Mesothelial cell of epicardium (in vitro differentiated cells): Measurements from ENCODE around the gene AUTS2. TPM values are rescaled to one million over a fixed set of nuclear protein-coding genes. Genes with fewer than 3 reads are reported as not detected.

Source experiments
- DNase-seq, 2 experiments: peaks; one replicate each; pipeline ENCODE4 v3.0.0; 2021; ENCODE audit warnings: low spot score in 2 of 2; ENCODE audit not compliant: unreplicated experiment in 2 of 2
- H3K27ac Mint-ChIP-seq: 2 replicates; pipeline ENCODE4 v1.8.0; 2021; ENCODE audit warnings: mixed read lengths
- H3K27me3 Mint-ChIP-seq: 2 replicates; pipeline ENCODE4 v1.8.0; 2021; ENCODE audit warnings: low read depth, mixed read lengths
- H3K36me3 Mint-ChIP-seq: 2 replicates; pipeline ENCODE4 v1.8.0; 2021; ENCODE audit warnings: mixed read lengths
- H3K4me1 Mint-ChIP-seq: 2 replicates; pipeline ENCODE4 v1.8.0; 2021; ENCODE audit warnings: mixed read lengths
- H3K4me3 Mint-ChIP-seq: 2 replicates; pipeline ENCODE4 v1.8.0; 2021; ENCODE audit warnings: mild to moderate bottlenecking, moderate library complexity, mixed read lengths
- H3K9me3 Mint-ChIP-seq: 2 replicates; pipeline ENCODE4 v1.8.0; 2021; ENCODE audit warnings: mixed read lengths
- total RNA-seq: library from RNA; stranded (reverse); gene quantifications from 3 replicates; pipeline ENCODE4 v1.2.1, GENCODE V29; 2021
- TF ChIP-seq, protein P1 (sequence below): fragments of 200-600 bp; sonication (generic); IDR thresholded peaks from one replicate; pipeline ENCODE4 v1.5.0; 2021; ENCODE audit warnings: antibody characterized with exemption; ENCODE audit not compliant: unreplicated experiment

The AUTS2 gene
- total RNA-seq, 1 donor from 2014 or later = 135 TPM

DNA sequence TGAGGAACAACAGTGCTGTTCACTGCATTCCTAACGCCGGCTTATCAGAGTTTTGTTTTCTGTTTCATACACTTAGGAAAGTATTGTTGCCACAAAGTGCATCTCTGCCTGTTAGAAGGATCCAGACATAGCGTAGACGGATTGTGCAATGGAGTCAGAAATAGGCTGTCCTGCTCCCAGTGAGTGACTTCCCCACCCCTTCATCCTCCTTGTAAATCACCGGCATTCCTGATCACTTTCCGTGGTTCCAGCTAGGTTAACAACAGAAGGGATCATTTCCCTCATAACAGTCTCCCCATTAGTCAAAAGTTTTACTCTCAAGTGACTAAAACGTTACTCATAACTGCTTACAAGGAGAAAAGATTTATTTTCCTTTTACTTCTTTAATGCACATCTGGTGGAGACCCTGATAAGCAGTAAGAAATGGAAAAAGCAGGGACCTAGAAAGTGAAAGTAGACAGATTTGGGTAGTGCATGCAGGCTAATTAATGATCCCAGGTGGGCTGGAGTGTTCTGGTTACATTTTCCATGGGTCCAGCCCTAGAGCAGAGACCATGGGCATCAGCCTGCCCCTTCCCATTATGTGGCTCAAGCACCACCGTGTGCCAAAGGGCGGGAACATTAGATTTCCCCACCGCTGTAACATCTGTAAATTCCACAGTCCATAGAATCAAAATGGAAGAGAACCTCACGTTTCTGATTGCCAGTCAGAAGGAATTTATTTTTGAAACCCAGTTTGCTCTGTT lies 1138.6 kb downstream of the AUTS2 start:
- Mint-ChIP-seq H3K4me3 (no peak overlapping the region), H3K9me3 (no peaks in the 10 kb centered on the region), H3K36me3 (peaks cover 2% of the 10 kb centered on the region), H3K27me3 (no peaks in the 10 kb centered on the region), H3K4me1 (peaks cover 51% of the 10 kb centered on the region), H3K27ac (peak overlapping the region; percentile 75)
- TF ChIP-seq, protein P1, sequence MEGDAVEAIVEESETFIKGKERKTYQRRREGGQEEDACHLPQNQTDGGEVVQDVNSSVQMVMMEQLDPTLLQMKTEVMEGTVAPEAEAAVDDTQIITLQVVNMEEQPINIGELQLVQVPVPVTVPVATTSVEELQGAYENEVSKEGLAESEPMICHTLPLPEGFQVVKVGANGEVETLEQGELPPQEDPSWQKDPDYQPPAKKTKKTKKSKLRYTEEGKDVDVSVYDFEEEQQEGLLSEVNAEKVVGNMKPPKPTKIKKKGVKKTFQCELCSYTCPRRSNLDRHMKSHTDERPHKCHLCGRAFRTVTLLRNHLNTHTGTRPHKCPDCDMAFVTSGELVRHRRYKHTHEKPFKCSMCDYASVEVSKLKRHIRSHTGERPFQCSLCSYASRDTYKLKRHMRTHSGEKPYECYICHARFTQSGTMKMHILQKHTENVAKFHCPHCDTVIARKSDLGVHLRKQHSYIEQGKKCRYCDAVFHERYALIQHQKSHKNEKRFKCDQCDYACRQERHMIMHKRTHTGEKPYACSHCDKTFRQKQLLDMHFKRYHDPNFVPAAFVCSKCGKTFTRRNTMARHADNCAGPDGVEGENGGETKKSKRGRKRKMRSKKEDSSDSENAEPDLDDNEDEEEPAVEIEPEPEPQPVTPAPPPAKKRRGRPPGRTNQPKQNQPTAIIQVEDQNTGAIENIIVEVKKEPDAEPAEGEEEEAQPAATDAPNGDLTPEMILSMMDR = no peak
- DNase-seq = no peak

DNA sequence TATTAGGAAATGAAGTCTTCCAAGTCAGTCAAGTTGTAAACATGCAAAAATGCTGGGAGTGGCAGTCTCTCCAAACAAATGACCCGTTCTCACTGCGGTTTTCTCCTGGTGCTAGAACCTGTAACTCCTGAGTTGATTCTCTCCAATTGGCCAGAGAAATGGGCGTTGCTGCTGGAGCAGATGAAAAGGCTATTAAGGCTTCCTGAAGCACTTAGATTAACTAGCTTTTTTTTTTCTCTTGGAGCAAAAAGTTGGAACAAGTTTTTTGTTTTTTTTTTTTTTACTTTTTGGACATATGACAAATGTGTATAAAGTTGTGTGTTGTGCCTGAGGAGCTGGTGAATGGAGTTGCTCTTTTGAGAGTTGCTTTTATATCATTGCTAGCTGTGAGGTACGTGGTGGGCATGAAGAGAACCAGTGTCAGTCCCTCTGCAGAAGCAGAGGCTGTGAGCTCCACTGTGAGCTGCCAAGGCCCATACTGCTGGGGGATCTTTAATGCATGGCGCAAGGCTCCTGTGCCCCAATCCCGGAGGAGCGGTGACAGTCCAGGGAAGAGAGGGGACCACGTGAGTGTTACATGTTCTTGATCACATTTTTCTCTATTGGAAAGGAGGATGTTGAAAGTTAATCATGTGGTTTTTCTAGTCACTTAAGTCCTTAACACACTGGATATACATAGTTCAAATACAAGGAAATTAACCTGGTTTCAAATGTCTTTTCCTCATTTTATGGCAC lies 1140.0 kb downstream of the AUTS2 start:
- Mint-ChIP-seq H3K9me3 (no peaks in the 10 kb centered on the region), H3K36me3 (peaks cover 2% of the 10 kb centered on the region), H3K4me1 (peaks cover 44% of the 10 kb centered on the region), H3K27ac (no peak overlapping the region), H3K27me3 (no peaks in the 10 kb centered on the region), H3K4me3 (no peak overlapping the region)
- TF ChIP-seq, protein P1 = no peak
- DNase-seq = no peak

DNA sequence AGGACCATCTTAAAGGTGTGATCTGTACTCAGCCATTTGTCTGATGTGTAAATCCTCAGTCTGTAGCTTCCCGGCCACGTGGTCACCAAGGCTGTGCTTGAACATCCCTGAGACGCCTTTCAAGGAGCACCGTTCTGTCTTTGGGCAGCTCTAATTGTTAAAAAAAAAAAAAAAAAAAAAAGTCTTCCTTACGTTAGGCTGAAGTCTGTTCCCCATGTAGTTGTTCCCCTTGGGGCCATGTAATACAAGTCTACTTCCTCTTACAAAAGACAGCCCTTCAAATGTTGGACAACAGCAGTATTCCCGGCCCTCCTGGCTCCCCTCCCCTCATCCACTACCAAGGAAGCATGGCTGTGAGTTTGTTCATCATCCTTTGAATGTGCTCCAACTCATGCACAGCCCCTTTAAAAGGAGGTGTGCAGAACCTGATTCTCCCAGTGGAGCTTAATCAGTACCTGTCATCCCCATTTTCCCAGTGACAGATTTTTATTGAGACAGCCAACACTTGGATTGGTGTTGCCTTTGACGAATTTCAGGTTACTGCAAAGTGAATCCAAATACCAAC lies 1141.5 kb downstream of the AUTS2 start:
- DNase-seq = no peak
- Mint-ChIP-seq H3K36me3 (peaks cover 3% of the 10 kb centered on the region), H3K27ac (no peak overlapping the region), H3K27me3 (no peaks in the 10 kb centered on the region), H3K4me1 (peaks cover 40% of the 10 kb centered on the region), H3K4me3 (no peak overlapping the region), H3K9me3 (no peaks in the 10 kb centered on the region)
- TF ChIP-seq, protein P1 = no peak

GRCh38 chr7:70741666-70742065 lies 1143.4 kb downstream of the AUTS2 start:
- Mint-ChIP-seq H3K27ac (no peak overlapping the region), H3K27me3 (no peaks in the 10 kb centered on the region), H3K9me3 (no peaks in the 10 kb centered on the region), H3K36me3 (peaks cover 5% of the 10 kb centered on the region), H3K4me3 (no peak overlapping the region), H3K4me1 (peaks cover 28% of the 10 kb centered on the region)
- TF ChIP-seq, protein P1 = no peak
- no peak for DNase-seq

GRCh38 chr7:70743531-70744325 lies 1145.5 kb downstream of the AUTS2 start:
- H3K9me3 Mint-ChIP-seq = no peaks in the 10 kb centered on the region
- H3K4me1 Mint-ChIP-seq = peaks cover 11% of the 10 kb centered on the region
- H3K27ac Mint-ChIP-seq = no peak overlapping the region
- H3K36me3 Mint-ChIP-seq = peaks cover 5% of the 10 kb centered on the region
- H3K27me3 Mint-ChIP-seq = no peaks in the 10 kb centered on the region
- H3K4me3 Mint-ChIP-seq = no peak overlapping the region
- TF ChIP-seq, protein P1 = no peak
- no peak for DNase-seq
